ENCODE results near the gene CRACR2B. TPM values are rescaled to one million over a fixed set of nuclear protein-coding genes. Genes with fewer than 3 reads are reported as not detected.

The CRACR2B gene
- total and polyA plus RNA-seq, 2 of the 8 experiments (the other 6 are each of a cell fraction or from before 2014, with no cell fraction given) = 18.2 to 26.4 TPM

DNA sequence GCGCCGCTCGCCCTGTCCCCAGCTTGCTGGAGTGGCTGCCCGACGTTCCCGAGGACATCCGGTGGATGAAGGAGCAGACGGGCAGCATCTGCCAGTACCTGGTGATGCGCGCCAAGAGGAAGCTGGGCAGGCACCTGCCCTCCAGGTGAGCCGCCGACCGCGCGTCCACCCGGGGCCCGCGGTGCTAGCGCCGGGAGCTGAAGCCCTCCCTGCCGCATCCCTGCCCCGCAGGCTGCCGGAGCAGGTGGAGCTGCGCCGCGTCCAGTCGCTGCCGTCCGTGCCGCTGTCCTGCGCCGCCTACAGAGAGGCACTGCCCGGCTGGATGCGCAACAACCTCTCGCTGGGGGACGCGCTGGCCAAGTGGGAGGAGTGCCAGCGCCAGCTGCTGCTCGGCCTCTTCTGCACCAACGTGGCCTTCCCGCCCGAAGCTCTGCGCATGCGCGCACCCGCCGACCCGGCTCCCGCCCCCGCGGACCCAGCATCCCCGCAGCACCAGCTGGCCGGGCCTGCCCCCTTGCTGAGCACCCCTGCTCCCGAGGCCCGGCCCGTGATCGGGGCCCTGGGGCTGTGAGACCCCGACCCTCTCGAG, 3.3 kb upstream of the CRACR2B start:
- H2BK15ac ChIP-seq (ENCODE audit: low read length) = no peak overlapping the region
- no peak overlapping the region for H2AK5ac ChIP-seq (ENCODE audit: low read depth, low read length)
- peaks cover 0 to 17% (median 9%) of the 10 kb centered on the region in 4 experiments; a peak in 5 of 7 replicates for H3K27me3 ChIP-seq (replicated peaks in 1 of 4; ENCODE audit: control insufficient read depth in 3 of 4, extremely low read depth in 1 of 4, insufficient read depth in 3 of 4, low read length in 3 of 4)
- TF ChIP-seq SIX5 (IDR thresholded peaks at IDR 0.05; ENCODE audit: low read depth, low read length) (no peak), EZH2 (IDR thresholded peaks at IDR 0.05; ENCODE audit: low read depth, low read length, severe bottlenecking) (no peak), NANOG (IDR thresholded peaks at IDR 0.05; ENCODE audit: insufficient read depth, low read depth, low read length, poor library complexity, severe bottlenecking) (no peak), CTBP2 (IDR thresholded peaks at IDR 0.05; ENCODE audit: borderline replicate concordance, insufficient read depth, insufficient read length, low read length) (no peak), CHD1 (IDR thresholded peaks at IDR 0.05; ENCODE audit: low read depth, low read length) (no peak), RAD21 (IDR thresholded peaks at IDR 0.05 in 1 of 2, conservative IDR thresholded peaks at IDR 0.05 in 1 of 2; ENCODE audit: low read depth in 2 of 2, low read length in 2 of 2) (no peak), ASH2L (IDR thresholded peaks at IDR 0.05; ENCODE audit: low read length) (no peak)
- TF ChIP-seq, protein P1, sequence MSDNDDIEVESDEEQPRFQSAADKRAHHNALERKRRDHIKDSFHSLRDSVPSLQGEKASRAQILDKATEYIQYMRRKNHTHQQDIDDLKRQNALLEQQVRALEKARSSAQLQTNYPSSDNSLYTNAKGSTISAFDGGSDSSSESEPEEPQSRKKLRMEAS (IDR thresholded peaks at IDR 0.05) = no peak
- TF ChIP-seq, protein P2, sequence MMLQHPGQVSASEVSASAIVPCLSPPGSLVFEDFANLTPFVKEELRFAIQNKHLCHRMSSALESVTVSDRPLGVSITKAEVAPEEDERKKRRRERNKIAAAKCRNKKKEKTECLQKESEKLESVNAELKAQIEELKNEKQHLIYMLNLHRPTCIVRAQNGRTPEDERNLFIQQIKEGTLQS (IDR thresholded peaks at IDR 0.05; ENCODE audit: insufficient read depth, low read depth, low read length) = no peak
- H3K9ac ChIP-seq (replicated peaks in 1 of 4; ENCODE audit: extremely low read depth in 1 of 4, low read depth in 3 of 4, low read length in 3 of 4) = no peak overlapping the region
- no peak overlapping the region for H4K91ac ChIP-seq (replicated peaks; ENCODE audit: insufficient read length, low read length)
- H4K5ac ChIP-seq (ENCODE audit: insufficient read length, low read depth, low read length) = no peak overlapping the region
- H3K4me2 ChIP-seq (ENCODE audit: insufficient read depth in 1 of 2, low read depth in 2 of 2, low read length in 2 of 2) = no peak overlapping the region
- no peak overlapping the region for H2BK12ac ChIP-seq (ENCODE audit: low read depth, low read length)
- H3K79me1 ChIP-seq (ENCODE audit: low read depth, low read length) = peaks cover 8% of the 10 kb centered on the region
- no peak overlapping the region for H3K56ac ChIP-seq (replicated peaks; ENCODE audit: insufficient read length, low read depth, low read length)
- no peak overlapping the region for H3K18ac ChIP-seq (ENCODE audit: extremely low read depth, low read length)
- CTCF ChIA-PET (ENCODE audit: partially characterized antibody) = interaction anchor here (1.0 to 1.4 kb wide), 3 partner anchors 13 to 33 kb away, joined by 3 to 4 read pairs (median 4); no protein-coding TSS in a partner anchor
- H3K4me1 ChIP-seq (replicated peaks in 1 of 4; ENCODE audit: control insufficient read depth in 3 of 4, insufficient read depth in 4 of 4, low read length in 3 of 4) = peaks cover 0 to 27% (median 22%) of the 10 kb centered on the region in 4 experiments; a peak in 6 of 7 replicates
- DNase-seq (ENCODE audit: low read depth in 1 of 2, low spot score in 2 of 2) = no peak
- no peak overlapping the region for H3K4me3 ChIP-seq (ENCODE audit: extremely low read depth in 1 of 4, insufficient read depth in 2 of 4, low read depth in 3 of 4, low read length in 4 of 4)
- peaks cover 0 to 10% (median 1%) of the 10 kb centered on the region in 4 experiments; a peak in 1 of 8 replicates for H3K36me3 ChIP-seq (ENCODE audit: control insufficient read depth in 2 of 4, insufficient read depth in 4 of 4, low read length in 3 of 4)
- H3K4ac ChIP-seq (replicated peaks; ENCODE audit: insufficient read length, low read depth, low read length) = no peak overlapping the region
- H2AFZ ChIP-seq (ENCODE audit: low read length) = no peak overlapping the region
- H2BK5ac ChIP-seq (ENCODE audit: low read depth, low read length) = no peak overlapping the region
- no peak overlapping the region for H3K27ac ChIP-seq (ENCODE audit: low read depth, low read length)
- no peak overlapping the region for H3K14ac ChIP-seq (ENCODE audit: insufficient read length)
- no peak overlapping the region for H3K23ac ChIP-seq (ENCODE audit: insufficient read length)
- 95% methylated on average over 31 of the region's 59 CpGs; no CpG with 5 or more reads in 1 of the 2 experiments for WGBS, 2 experiments (ENCODE audit: extremely low coverage in 1 of 2, insufficient coverage in 1 of 2, insufficient read length in 1 of 2, insufficient replicate concordance in 2 of 2, low coverage in 1 of 2, low lambda C conversion rate in 2 of 2, missing lambda C conversion rate in 1 of 2)
- H3K23me2 ChIP-seq (ENCODE audit: low read depth, low read length) = peaks cover 14% of the 10 kb centered on the region; the same call in 1 of the 2 replicates
- H4K8ac ChIP-seq (ENCODE audit: extremely low read depth, insufficient read depth, low read length) = no peak overlapping the region; the same call in 1 of the 2 replicates
- no peak for FAIRE-seq
- H2BK20ac ChIP-seq (ENCODE audit: low read length) = no peak overlapping the region
- H4K20me1 ChIP-seq (replicated peaks in 1 of 2; ENCODE audit: control insufficient read depth in 1 of 2, insufficient read depth in 2 of 2, low read length in 2 of 2) = peaks cover 0 to 14% of the 10 kb centered on the region in 2 experiments
- POLR2A ChIA-PET (ENCODE audit: partially characterized antibody) = interaction anchor here (1.4 to 53.0 kb wide), 3 partner anchors 6 to 27 kb away, joined by 5 to 1917 read pairs (median 1917); partner anchors contain the start of genes CD151, CEND1, CRACR2B and PIDD1
- peaks cover 0 to 5% of the 10 kb centered on the region in 2 experiments; a peak in 1 of 4 replicates for H3K79me2 ChIP-seq (ENCODE audit: control insufficient read depth in 1 of 2, insufficient read depth in 2 of 2, low read length in 2 of 2)
- H2BK120ac ChIP-seq (replicated peaks; ENCODE audit: low read depth, low read length) = no peak overlapping the region
- H3K9me3 ChIP-seq (ENCODE audit: insufficient read depth in 2 of 2, low read depth in 1 of 2, low read length in 1 of 2) = no peaks in the 10 kb centered on the region

All from H1 (cell line).